GM12801 (cell line): ENCODE results near the gene SLC25A36.

Source experiments
- TF ChIP-seq, protein P1 (sequence below): IDR thresholded peaks from one replicate; pipeline ENCODE4 v1.5.1; 2011; ENCODE audit warnings: control low read depth; ENCODE audit not compliant: insufficient read length; ENCODE audit errors: extremely low read depth

SLC25A36 gene

GRCh38 chr3:140933109-140933508, 8.5 kb upstream of the SLC25A36 start:
- TF ChIP-seq, protein P1, sequence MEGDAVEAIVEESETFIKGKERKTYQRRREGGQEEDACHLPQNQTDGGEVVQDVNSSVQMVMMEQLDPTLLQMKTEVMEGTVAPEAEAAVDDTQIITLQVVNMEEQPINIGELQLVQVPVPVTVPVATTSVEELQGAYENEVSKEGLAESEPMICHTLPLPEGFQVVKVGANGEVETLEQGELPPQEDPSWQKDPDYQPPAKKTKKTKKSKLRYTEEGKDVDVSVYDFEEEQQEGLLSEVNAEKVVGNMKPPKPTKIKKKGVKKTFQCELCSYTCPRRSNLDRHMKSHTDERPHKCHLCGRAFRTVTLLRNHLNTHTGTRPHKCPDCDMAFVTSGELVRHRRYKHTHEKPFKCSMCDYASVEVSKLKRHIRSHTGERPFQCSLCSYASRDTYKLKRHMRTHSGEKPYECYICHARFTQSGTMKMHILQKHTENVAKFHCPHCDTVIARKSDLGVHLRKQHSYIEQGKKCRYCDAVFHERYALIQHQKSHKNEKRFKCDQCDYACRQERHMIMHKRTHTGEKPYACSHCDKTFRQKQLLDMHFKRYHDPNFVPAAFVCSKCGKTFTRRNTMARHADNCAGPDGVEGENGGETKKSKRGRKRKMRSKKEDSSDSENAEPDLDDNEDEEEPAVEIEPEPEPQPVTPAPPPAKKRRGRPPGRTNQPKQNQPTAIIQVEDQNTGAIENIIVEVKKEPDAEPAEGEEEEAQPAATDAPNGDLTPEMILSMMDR: no peak

DNA sequence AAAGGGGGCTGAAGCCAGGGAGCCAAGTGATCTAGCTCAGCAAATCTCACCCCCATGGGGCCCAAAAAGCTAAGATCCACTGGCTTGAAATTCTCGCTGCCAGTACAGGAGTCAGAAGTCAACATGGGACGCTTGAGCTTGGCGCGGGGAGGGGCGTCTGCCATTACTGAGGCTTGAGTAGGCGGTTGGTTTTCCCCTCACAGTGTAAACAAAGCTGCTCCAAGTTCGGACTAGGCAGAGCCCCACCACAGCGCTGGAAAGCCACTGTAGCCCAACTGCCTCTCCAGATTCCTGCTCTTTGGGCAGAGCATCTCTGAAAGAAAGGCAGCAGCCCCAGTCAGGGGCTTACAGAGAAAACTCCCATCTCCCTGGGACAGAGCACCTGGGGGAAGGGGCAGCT, 8.1 kb upstream of the SLC25A36 start:
- TF ChIP-seq, protein P1: no peak

DNA sequence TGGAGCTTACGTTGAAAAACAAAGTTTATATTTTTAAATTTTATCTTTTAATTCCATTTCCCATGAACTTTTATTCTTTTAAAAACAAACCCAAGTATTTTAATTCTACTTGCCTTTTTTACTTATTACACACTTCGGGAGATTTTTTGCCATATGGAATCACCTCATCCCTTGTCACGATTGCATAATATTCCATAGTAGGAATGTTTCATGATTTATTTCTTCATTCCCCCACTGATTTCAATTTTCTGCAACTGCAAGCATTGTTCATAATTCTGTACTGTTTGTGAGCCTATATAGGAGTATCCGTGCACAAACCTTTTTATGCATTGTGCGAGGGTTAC, 574 bp upstream of the SLC25A36 start:
- TF ChIP-seq, protein P1: no peak

DNA sequence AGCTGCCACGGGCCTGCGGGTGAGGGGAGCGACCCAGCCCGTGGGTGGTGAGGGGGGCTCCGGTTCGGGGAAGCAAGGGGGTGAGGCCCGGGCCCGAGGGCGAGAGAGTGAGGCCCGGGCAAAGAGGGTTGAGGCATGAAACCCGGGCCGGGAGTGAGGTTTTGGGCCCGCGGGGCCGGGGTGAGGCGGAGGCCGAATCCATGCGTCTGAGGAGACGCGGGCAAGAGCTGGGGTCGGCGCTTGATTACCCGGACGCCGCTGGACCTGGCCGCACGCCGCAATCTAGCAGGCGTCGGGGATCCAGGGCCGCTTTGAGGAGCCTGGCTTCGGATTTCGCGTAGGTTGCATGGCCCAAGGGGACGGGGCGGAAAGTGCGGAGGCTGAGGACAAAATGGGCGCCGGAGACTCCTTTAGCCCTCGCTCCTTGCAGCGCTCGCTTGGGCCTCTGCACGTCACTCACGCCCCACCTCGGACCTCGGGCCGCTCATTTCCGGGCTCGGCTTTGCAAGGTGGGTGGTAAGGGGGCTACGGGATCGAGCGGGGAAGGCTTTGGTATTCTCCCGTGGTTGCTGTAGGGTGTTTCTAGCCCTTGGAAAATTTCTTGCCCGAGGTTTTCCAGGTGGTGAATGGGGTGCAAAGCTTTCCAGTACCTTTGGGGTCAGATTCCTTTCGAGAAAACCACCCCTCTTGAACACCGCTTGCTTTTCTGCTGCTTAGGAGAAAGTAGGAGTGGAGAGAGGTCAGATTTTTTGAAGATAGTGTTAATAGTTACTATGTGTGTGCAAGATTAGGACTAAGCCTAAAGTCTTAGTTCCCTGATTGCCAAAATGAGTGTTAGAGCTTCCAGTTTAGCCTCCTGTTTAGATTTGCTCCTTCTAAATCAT, 827 bp downstream of the SLC25A36 start:
- TF ChIP-seq, protein P1: no peak

DNA sequence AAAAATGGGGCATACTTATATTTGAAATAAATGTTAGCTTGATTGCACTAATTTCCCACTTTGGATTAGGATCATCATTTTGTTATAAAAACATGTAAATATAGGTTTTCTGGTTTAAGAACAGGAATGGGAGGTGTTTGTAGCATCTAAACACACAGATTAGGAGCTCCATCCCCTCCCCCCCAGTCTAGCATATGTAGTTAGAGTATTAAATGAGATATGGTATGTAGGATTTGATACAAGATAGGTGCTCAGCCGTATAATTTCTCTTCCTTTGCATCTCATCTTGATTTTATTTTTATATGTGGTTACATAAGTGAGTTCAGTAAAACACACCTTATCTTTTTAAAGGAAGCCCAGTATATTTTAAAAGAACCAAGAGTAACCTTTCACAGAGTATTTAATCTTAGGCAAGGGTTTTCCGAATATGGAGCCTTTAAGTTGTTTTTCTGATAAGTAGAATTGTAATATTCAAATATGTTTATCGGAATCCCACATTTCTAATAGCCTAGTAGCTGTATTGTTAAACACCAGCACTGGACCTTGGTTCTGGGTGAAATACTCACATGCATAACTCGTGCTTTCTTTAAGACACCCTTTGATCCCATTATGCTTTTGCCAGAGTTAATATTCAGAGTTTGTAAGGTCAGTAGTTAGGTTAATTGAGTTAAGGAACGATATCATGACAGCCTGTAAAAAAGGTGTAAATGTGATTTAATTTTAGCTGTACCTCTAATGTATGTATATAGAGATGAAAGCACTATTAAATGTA, 2.3 kb downstream of the SLC25A36 start:
- TF ChIP-seq, protein P1: no peak

GRCh38 chr3:140948460-140949249, 7.0 kb downstream of the SLC25A36 start:
- TF ChIP-seq, protein P1: no peak

DNA sequence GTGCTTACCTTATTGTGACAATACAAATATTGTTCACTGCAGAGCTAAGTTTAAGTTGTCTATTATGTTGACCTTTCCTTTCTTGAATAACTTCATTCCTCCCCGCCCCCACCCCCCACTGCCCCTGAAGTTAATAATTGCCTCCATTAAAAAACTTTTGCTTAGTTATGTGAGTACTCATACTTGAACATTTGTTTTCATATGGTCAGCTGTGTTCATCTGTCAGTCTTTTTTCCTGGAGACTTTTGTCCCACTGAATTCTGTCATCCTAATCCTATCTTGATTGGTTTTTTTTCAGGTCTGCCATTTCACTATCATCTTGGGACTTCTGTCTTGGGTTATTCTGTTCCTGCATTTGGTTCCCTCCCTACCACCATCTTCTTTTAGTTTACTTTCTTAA, 8.5 kb downstream of the SLC25A36 start:
- TF ChIP-seq, protein P1: no peak
